ENCODE results near the gene MTRF1L.

The MTRF1L gene, protein sequence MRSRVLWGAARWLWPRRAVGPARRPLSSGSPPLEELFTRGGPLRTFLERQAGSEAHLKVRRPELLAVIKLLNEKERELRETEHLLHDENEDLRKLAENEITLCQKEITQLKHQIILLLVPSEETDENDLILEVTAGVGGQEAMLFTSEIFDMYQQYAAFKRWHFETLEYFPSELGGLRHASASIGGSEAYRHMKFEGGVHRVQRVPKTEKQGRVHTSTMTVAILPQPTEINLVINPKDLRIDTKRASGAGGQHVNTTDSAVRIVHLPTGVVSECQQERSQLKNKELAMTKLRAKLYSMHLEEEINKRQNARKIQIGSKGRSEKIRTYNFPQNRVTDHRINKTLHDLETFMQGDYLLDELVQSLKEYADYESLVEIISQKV

DNA sequence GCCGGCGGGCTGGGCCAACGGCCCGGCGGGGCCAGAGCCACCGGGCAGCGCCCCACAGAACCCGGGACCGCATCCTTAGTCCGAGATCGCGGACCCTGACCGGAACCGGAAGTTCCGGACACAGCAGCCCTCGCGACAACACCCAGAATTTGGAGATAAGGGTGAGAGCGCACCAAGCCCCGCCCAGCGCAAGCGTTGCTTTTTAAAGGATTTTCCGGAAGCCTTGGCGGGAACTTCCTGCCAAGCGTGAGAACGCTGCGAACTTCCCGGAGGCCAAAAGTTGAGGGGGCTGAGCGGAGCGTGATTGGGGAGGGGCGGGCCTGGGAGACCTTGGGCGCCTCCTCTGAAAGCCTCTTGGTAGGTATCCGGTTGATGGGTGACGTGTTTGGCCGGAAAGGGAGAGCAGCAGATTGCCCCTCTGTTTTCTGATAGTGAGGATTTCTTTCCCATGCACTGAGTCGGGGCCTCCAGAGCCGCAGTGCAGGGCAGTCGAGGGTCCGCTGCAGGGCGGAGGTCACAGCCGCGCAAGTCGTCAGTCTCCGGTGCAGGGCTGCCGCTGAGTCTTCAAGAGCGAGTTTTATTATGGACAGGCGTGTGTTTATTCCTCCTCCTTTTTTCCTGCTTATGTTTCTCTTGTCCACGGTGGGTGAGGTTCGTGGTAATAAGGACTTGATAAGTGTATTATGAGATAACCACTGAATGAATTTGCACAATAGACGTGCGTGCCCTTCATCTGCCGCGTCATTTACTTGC lies at the start of gene MTRF1L:
Gene MTRF1L, minus strand, starts transcription at position 97 of the 753 bp plus-strand sequence. Its CDS starts 24 bp downstream, at position 73.
- Histone ChIP-seq H3K4me3 (peak within 1 kb of the TSS; percentile 84), H3K27ac (peak within 1 kb of the TSS; percentile 80 to 88)
- peak; percentile 97 for DNase-seq (ENCODE audit: low spot score)
- TF ChIP-seq, protein P1, sequence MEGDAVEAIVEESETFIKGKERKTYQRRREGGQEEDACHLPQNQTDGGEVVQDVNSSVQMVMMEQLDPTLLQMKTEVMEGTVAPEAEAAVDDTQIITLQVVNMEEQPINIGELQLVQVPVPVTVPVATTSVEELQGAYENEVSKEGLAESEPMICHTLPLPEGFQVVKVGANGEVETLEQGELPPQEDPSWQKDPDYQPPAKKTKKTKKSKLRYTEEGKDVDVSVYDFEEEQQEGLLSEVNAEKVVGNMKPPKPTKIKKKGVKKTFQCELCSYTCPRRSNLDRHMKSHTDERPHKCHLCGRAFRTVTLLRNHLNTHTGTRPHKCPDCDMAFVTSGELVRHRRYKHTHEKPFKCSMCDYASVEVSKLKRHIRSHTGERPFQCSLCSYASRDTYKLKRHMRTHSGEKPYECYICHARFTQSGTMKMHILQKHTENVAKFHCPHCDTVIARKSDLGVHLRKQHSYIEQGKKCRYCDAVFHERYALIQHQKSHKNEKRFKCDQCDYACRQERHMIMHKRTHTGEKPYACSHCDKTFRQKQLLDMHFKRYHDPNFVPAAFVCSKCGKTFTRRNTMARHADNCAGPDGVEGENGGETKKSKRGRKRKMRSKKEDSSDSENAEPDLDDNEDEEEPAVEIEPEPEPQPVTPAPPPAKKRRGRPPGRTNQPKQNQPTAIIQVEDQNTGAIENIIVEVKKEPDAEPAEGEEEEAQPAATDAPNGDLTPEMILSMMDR (IDR thresholded peaks at IDR 0.05), result no peak

- TF ChIP-seq, protein P1 (IDR thresholded peaks at IDR 0.05), result no peak
- no peak for DNase-seq (ENCODE audit: low spot score)
- no peak overlapping the region for H3K27ac ChIP-seq
- no peak overlapping the region for H3K4me3 ChIP-seq
These were observed 49.3 kb upstream of the MTRF1L start for GRCh38 chr6:153051801-153052200.

- Histone ChIP-seq H3K4me3 (no peak overlapping the region), H3K27ac (no peak overlapping the region)
- TF ChIP-seq, protein P1 (IDR thresholded peaks at IDR 0.05), result no peak
- no peak for DNase-seq (ENCODE audit: low spot score)
These were observed 46.1 kb upstream of the MTRF1L start for GRCh38 chr6:153048631-153049030.

DNA sequence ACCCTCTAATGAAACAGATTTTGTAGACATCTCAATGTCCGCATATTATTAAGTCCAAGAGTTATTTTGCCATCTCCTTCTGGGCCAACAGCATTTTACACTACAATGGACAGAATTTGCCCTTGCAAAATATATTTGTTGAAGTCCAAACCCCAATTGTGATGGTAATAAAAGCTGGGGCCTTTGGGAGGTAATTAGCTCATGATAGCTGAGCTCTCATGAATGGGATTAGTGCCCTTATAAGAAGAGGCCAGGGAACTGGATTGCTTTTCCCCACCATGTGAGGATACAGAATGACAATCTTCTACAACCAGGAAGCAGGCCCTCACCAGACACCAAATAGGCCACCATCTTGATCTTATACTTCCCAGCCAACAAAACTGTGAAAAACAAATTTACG lies 44.9 kb upstream of the MTRF1L start:
- DNase-seq (ENCODE audit: low spot score), result no peak
- TF ChIP-seq, protein P1 (IDR thresholded peaks at IDR 0.05), result no peak
- no peak overlapping the region for H3K27ac ChIP-seq
- no peak overlapping the region for H3K4me3 ChIP-seq

DNA sequence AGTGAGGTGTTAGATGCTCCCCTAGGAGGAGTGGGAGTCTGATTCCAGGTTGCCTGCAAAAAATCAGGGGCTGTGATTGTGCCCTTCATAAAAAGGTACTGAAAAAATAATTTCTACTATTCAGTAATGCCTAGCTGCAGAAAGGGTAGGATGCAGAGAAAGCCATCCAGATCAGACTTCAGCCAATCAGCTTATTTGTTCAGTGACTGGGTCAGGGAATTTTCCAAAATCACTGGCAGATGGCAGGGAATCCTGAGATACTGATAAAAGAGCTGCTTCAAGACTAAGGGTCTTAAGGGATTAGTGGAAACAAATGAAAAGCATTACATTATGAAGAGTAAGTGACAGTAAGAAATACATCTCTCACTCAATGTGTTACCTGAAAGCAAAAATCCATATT lies 42.8 kb upstream of the MTRF1L start:
- no peak for DNase-seq (ENCODE audit: low spot score)
- Histone ChIP-seq H3K4me3 (no peak overlapping the region), H3K27ac (no peak overlapping the region)
- TF ChIP-seq, protein P1 (IDR thresholded peaks at IDR 0.05), result no peak

- no peak for DNase-seq (ENCODE audit: low spot score)
- Histone ChIP-seq H3K27ac (no peak overlapping the region), H3K4me3 (no peak overlapping the region)
- TF ChIP-seq, protein P1 (IDR thresholded peaks at IDR 0.05), result no peak
These were observed 41.8 kb upstream of the MTRF1L start for GRCh38 chr6:153044295-153044694.
